ENCODE results near the gene TAS2R42. TPM values are rescaled to one million over a fixed set of nuclear protein-coding genes. Genes with fewer than 3 reads are reported as not detected.
A peak's percentile ranks its signal among the peaks of the same experiment; 100 is the strongest.

The TAS2R42 gene, protein sequence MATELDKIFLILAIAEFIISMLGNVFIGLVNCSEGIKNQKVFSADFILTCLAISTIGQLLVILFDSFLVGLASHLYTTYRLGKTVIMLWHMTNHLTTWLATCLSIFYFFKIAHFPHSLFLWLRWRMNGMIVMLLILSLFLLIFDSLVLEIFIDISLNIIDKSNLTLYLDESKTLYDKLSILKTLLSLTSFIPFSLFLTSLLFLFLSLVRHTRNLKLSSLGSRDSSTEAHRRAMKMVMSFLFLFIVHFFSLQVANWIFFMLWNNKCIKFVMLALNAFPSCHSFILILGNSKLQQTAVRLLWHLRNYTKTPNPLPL
- 0.06 TPM for polyA plus RNA-seq
- long read RNA-seq, donor 1: 0 reads
- long read RNA-seq, donor 2: 0 reads
- long read RNA-seq, donor 3: 0 reads
- long read RNA-seq, donor 4: 0 reads
- long read RNA-seq, donor 5: 0 reads
- long read RNA-seq, donor 6: 0 reads
- long read RNA-seq, donor 7: 0 reads
- long read RNA-seq, donor 8: 0 reads
- long read RNA-seq, donor 9: 0 reads
- long read RNA-seq, donor 10: 0 reads
- long read RNA-seq, donor 11: 0 reads

GRCh38 chr12:11186837-11187236 lies at the start of gene TAS2R42:
Gene TAS2R42 (minus strand): TSS chr12:11186937. CDS start chr12:11186937, 0 bp downstream.
- WGBS (ENCODE audit: insufficient coverage, low lambda C conversion rate): 71% methylated on average over 1 of the region's 2 CpGs
- no peak for DNase-seq
- H3K4me1 ChIP-seq (ENCODE audit: control insufficient read depth, insufficient read depth, low read length): no peaks in the 10 kb centered on the region
- no peaks in the 10 kb centered on the region for H3K27me3 ChIP-seq (ENCODE audit: control insufficient read depth, insufficient read depth, low read length)
- no peaks in the 10 kb centered on the region for H3K36me3 ChIP-seq (ENCODE audit: control insufficient read depth, insufficient read depth, low read length)
- no peak within 1 kb of the TSS for H3K4me3 ChIP-seq (ENCODE audit: low read length)
- no peaks in the 10 kb centered on the region for H3K9me3 ChIP-seq (ENCODE audit: control insufficient read depth, low read depth, low read length)
- no peak within 1 kb of the TSS for H3K27ac ChIP-seq (ENCODE audit: low read length)

- Histone ChIP-seq H3K27ac (ENCODE audit: low read length) (no peak overlapping the region), H3K4me3 (ENCODE audit: low read length) (no peak overlapping the region), H3K36me3 (ENCODE audit: control insufficient read depth, insufficient read depth, low read length) (no peaks in the 10 kb centered on the region), H3K9me3 (ENCODE audit: control insufficient read depth, low read depth, low read length) (no peaks in the 10 kb centered on the region), H3K27me3 (ENCODE audit: control insufficient read depth, insufficient read depth, low read length) (no peaks in the 10 kb centered on the region), H3K4me1 (ENCODE audit: control insufficient read depth, insufficient read depth, low read length) (no peaks in the 10 kb centered on the region)
- whole genome bisulfite sequencing (ENCODE audit: insufficient coverage, low lambda C conversion rate): 58% methylated on average over 3 of the region's 5 CpGs
- DNase-seq: no peak
Observed at GRCh38 chr12:11233532-11233931, 46.8 kb upstream of the TAS2R42 start.

DNA sequence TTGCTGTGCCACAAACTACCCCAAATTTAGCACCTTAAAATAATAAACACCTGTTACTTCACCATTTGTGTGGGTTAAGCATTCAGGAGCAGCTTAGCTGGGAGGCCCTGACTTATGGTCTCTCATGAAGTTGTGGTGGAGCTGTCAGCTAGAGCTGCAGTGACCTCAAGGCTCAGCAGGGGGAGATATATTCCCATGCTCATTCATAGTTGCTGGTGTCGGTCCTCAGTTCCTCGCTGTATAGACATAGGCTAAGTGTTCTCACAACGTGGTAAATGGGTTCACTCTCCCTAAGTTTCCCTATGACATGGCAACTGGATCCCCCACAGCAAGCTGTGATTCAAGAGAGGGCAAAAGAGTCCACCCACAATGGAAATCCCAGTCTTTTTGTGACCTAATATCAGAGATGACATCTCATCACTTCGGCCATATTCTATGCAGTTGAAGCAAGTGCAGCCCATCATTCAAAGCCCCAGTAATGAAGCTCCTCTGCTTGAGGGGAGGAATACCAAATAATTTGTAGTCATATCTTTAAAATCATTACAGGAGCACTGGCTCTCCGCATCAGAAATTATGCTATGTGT lies 41.7 kb upstream of the TAS2R42 start:
- Histone ChIP-seq H3K4me1 (ENCODE audit: control insufficient read depth, insufficient read depth, low read length) (no peaks in the 10 kb centered on the region), H3K27ac (ENCODE audit: low read length) (no peak overlapping the region), H3K36me3 (ENCODE audit: control insufficient read depth, insufficient read depth, low read length) (no peaks in the 10 kb centered on the region), H3K4me3 (ENCODE audit: low read length) (no peak overlapping the region), H3K27me3 (ENCODE audit: control insufficient read depth, insufficient read depth, low read length) (no peaks in the 10 kb centered on the region), H3K9me3 (ENCODE audit: control insufficient read depth, low read depth, low read length) (no peaks in the 10 kb centered on the region)
- WGBS (ENCODE audit: insufficient coverage, low lambda C conversion rate): no CpG with 5 or more reads among the region's 5 CpGs
- peak; percentile 21 to 23 for DNase-seq

- Histone ChIP-seq H3K4me1 (ENCODE audit: control insufficient read depth, insufficient read depth, low read length) (no peaks in the 10 kb centered on the region), H3K9me3 (ENCODE audit: control insufficient read depth, low read depth, low read length) (no peaks in the 10 kb centered on the region), H3K27ac (ENCODE audit: low read length) (no peak overlapping the region), H3K4me3 (ENCODE audit: low read length) (no peak overlapping the region), H3K36me3 (ENCODE audit: control insufficient read depth, insufficient read depth, low read length) (no peaks in the 10 kb centered on the region), H3K27me3 (ENCODE audit: control insufficient read depth, insufficient read depth, low read length) (no peaks in the 10 kb centered on the region)
- WGBS (ENCODE audit: insufficient coverage, low lambda C conversion rate): no CpG with 5 or more reads among the region's 4 CpGs
- DNase-seq: no peak
Observed at GRCh38 chr12:11227373-11227772, 40.6 kb upstream of the TAS2R42 start.

DNA sequence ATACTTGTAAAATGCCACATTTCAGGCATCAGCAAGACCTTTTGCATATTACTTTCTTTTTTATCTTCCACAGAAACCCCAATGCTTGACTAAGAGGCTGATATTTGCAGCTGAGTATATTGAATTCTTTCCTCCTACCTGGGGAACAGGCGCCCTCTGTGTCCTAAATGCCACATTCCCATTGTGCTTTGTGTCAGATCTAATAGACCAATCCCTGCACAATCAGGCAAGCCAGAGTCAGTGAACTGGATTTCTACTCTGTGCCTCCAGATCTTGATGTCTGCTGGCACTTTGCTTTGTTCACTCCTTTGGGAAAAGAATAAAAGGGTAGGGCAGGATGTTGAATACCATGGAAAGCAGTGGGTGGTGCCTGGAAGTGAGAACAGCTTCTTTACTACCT lies 22.4 kb upstream of the TAS2R42 start:
- no peak overlapping the region for H3K4me3 ChIP-seq (ENCODE audit: low read length)
- H3K27me3 ChIP-seq (ENCODE audit: control insufficient read depth, insufficient read depth, low read length): no peaks in the 10 kb centered on the region
- H3K36me3 ChIP-seq (ENCODE audit: control insufficient read depth, insufficient read depth, low read length): no peaks in the 10 kb centered on the region
- no peaks in the 10 kb centered on the region for H3K4me1 ChIP-seq (ENCODE audit: control insufficient read depth, insufficient read depth, low read length)
- WGBS (ENCODE audit: insufficient coverage, low lambda C conversion rate): no CpG with 5 or more reads among the region's 1 CpG
- no peak overlapping the region for H3K27ac ChIP-seq (ENCODE audit: low read length)
- DNase-seq: no peak
- H3K9me3 ChIP-seq (ENCODE audit: control insufficient read depth, low read depth, low read length): no peaks in the 10 kb centered on the region

- H3K9me3 ChIP-seq (ENCODE audit: control insufficient read depth, low read depth, low read length): no peaks in the 10 kb centered on the region
- no peaks in the 10 kb centered on the region for H3K36me3 ChIP-seq (ENCODE audit: control insufficient read depth, insufficient read depth, low read length)
- H3K4me3 ChIP-seq (ENCODE audit: low read length): no peak overlapping the region
- H3K27ac ChIP-seq (ENCODE audit: low read length): no peak overlapping the region
- WGBS (ENCODE audit: insufficient coverage, low lambda C conversion rate): 86% methylated on average over 3 of the region's 3 CpGs
- no peak for DNase-seq
- H3K4me1 ChIP-seq (ENCODE audit: control insufficient read depth, insufficient read depth, low read length): no peaks in the 10 kb centered on the region
- no peaks in the 10 kb centered on the region for H3K27me3 ChIP-seq (ENCODE audit: control insufficient read depth, insufficient read depth, low read length)
Observed at GRCh38 chr12:11204173-11204572, 17.4 kb upstream of the TAS2R42 start.

GRCh38 chr12:11202811-11203210 lies 16.1 kb upstream of the TAS2R42 start:
- no peak for DNase-seq
- no peaks in the 10 kb centered on the region for H3K4me1 ChIP-seq (ENCODE audit: control insufficient read depth, insufficient read depth, low read length)
- H3K27ac ChIP-seq (ENCODE audit: low read length): no peak overlapping the region
- H3K4me3 ChIP-seq (ENCODE audit: low read length): no peak overlapping the region
- no peaks in the 10 kb centered on the region for H3K36me3 ChIP-seq (ENCODE audit: control insufficient read depth, insufficient read depth, low read length)
- H3K9me3 ChIP-seq (ENCODE audit: control insufficient read depth, low read depth, low read length): no peaks in the 10 kb centered on the region
- no peaks in the 10 kb centered on the region for H3K27me3 ChIP-seq (ENCODE audit: control insufficient read depth, insufficient read depth, low read length)

- no peaks in the 10 kb centered on the region for H3K27me3 ChIP-seq (ENCODE audit: control insufficient read depth, insufficient read depth, low read length)
- DNase-seq: no peak
- no peaks in the 10 kb centered on the region for H3K36me3 ChIP-seq (ENCODE audit: control insufficient read depth, insufficient read depth, low read length)
- no peak overlapping the region for H3K27ac ChIP-seq (ENCODE audit: low read length)
- H3K9me3 ChIP-seq (ENCODE audit: control insufficient read depth, low read depth, low read length): no peaks in the 10 kb centered on the region
- no peak overlapping the region for H3K4me3 ChIP-seq (ENCODE audit: low read length)
- no peaks in the 10 kb centered on the region for H3K4me1 ChIP-seq (ENCODE audit: control insufficient read depth, insufficient read depth, low read length)
Observed at GRCh38 chr12:11183011-11183410, 3.7 kb downstream of the TAS2R42 start.

GRCh38 chr12:11182529-11182928 lies 4.2 kb downstream of the TAS2R42 start:
- no peak for DNase-seq
- no peaks in the 10 kb centered on the region for H3K9me3 ChIP-seq (ENCODE audit: control insufficient read depth, low read depth, low read length)
- H3K36me3 ChIP-seq (ENCODE audit: control insufficient read depth, insufficient read depth, low read length): no peaks in the 10 kb centered on the region
- no peak overlapping the region for H3K27ac ChIP-seq (ENCODE audit: low read length)
- no peaks in the 10 kb centered on the region for H3K27me3 ChIP-seq (ENCODE audit: control insufficient read depth, insufficient read depth, low read length)
- H3K4me3 ChIP-seq (ENCODE audit: low read length): no peak overlapping the region
- H3K4me1 ChIP-seq (ENCODE audit: control insufficient read depth, insufficient read depth, low read length): no peaks in the 10 kb centered on the region

DNA sequence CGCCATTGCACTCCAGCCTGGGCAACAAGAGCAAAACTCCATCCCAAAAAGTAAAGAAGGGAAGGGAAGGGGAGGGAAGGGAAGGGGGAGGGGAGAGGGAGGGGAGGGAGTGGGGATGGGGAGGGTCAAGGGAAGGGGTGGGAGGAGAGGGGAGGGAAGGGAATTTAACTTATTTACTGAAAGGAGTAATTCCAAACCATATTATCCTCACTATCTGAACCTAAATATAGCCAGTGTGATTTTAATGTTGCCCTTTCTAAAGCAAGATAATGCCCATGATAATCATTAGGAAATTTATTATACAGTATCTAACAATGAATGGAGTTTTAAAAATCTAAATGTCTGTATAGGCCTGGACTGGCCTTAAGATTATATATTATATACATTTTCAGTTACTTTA lies 8.5 kb downstream of the TAS2R42 start:
- Histone ChIP-seq H3K9me3 (ENCODE audit: control insufficient read depth, low read depth, low read length) (no peaks in the 10 kb centered on the region), H3K4me1 (ENCODE audit: control insufficient read depth, insufficient read depth, low read length) (no peaks in the 10 kb centered on the region), H3K27ac (ENCODE audit: low read length) (no peak overlapping the region), H3K36me3 (ENCODE audit: control insufficient read depth, insufficient read depth, low read length) (no peaks in the 10 kb centered on the region), H3K27me3 (ENCODE audit: control insufficient read depth, insufficient read depth, low read length) (no peaks in the 10 kb centered on the region), H3K4me3 (ENCODE audit: low read length) (no peak overlapping the region)
- WGBS (ENCODE audit: insufficient coverage, low lambda C conversion rate): no CpG with 5 or more reads among the region's 1 CpG
- DNase-seq: no peak

DNA sequence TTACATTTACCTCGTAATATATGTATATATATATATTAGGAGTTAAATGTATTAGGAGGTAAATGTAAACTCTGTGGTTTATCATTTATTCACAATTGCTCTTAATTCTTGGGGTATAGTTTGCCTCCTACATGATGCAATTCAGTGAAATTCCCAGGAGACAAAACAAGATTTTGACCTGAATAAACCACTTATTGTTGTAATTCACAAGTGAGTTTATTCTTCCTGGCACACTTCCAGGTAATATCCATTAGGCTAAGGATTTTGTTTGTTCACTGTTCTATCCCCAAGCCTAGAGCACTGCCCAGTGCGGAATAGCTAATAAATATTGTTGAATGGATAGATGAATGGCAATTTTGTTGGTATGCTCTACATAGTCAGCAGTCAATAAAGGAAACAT lies 12.7 kb downstream of the TAS2R42 start:
- WGBS (ENCODE audit: insufficient coverage, low lambda C conversion rate): no CpG with 5 or more reads among the region's 2 CpGs
- no peak overlapping the region for H3K27ac ChIP-seq (ENCODE audit: low read length)
- no peaks in the 10 kb centered on the region for H3K27me3 ChIP-seq (ENCODE audit: control insufficient read depth, insufficient read depth, low read length)
- peaks cover 4% of the 10 kb centered on the region for H3K36me3 ChIP-seq (ENCODE audit: control insufficient read depth, insufficient read depth, low read length)
- DNase-seq: no peak
- no peak overlapping the region for H3K4me3 ChIP-seq (ENCODE audit: low read length)
- H3K4me1 ChIP-seq (ENCODE audit: control insufficient read depth, insufficient read depth, low read length): peaks cover 3% of the 10 kb centered on the region
- no peaks in the 10 kb centered on the region for H3K9me3 ChIP-seq (ENCODE audit: control insufficient read depth, low read depth, low read length)
